Endothelial cell (in vitro differentiated cells): ENCODE measurements around the gene ACVR1B. TPM values are rescaled to one million over a fixed set of nuclear protein-coding genes. Genes with fewer than 3 reads are reported as not detected.
A peak's percentile ranks its signal among the peaks of the same experiment; 100 is the strongest.

Experiments used
- DNase-seq: peaks from one replicate; pipeline ENCODE4 v3.0.0; 2021; ENCODE audit warnings: low spot score
- H3K27ac Mint-ChIP-seq: one replicate; pipeline ENCODE4 v1.8.0; 2021; ENCODE audit warnings: mixed read lengths, inconsistent platforms; ENCODE audit not compliant: unreplicated experiment
- H3K27me3 Mint-ChIP-seq: one replicate; pipeline ENCODE4 v1.8.0; 2021; ENCODE audit warnings: mild to moderate bottlenecking, moderate library complexity, mixed read lengths, inconsistent platforms; ENCODE audit not compliant: unreplicated experiment
- H3K36me3 Mint-ChIP-seq: one replicate; pipeline ENCODE4 v1.8.0; 2021; ENCODE audit warnings: mild to moderate bottlenecking, low read depth, mixed read lengths, inconsistent platforms; ENCODE audit not compliant: unreplicated experiment
- H3K4me1 Mint-ChIP-seq: one replicate; pipeline ENCODE4 v1.8.0; 2021; ENCODE audit warnings: mild to moderate bottlenecking, mixed read lengths, inconsistent platforms; ENCODE audit not compliant: unreplicated experiment
- H3K4me3 Mint-ChIP-seq: one replicate; pipeline ENCODE4 v1.8.0; 2021; ENCODE audit warnings: mild to moderate bottlenecking, mixed read lengths, inconsistent platforms; ENCODE audit not compliant: unreplicated experiment
- H3K9me3 Mint-ChIP-seq: one replicate; pipeline ENCODE4 v1.8.0; 2021; ENCODE audit warnings: mixed read lengths, inconsistent platforms; ENCODE audit not compliant: unreplicated experiment
- CTCF ChIP-seq: fragments of 200-600 bp; sonication (generic); IDR thresholded peaks from one replicate; pipeline ENCODE4 v1.5.0; 2021; ENCODE audit warnings: antibody characterized with exemption; ENCODE audit not compliant: unreplicated experiment
- total RNA-seq: library from RNA; stranded (reverse); fragmentation: NEBNext Ultra II Directional; extraction: Animal tissue kit (Norgen Biotek cat#: 25700); gene quantifications from one replicate; pipeline ENCODE4 v1.2.1, GENCODE V29; 2021; ENCODE audit not compliant: unreplicated experiment

The ACVR1B gene
- total RNA-seq, 1 donor from 2014 or later, result 30.5 TPM

GRCh38 chr12:52027085-52027843 is 75.8 kb downstream of the ACVR1B start:
- Mint-ChIP-seq H3K36me3 (no peaks in the 10 kb centered on the region), H3K9me3 (no peaks in the 10 kb centered on the region), H3K4me1 (peaks cover 13% of the 10 kb centered on the region), H3K4me3 (no peak overlapping the region), H3K27ac (no peak overlapping the region), H3K27me3 (peaks cover 6% of the 10 kb centered on the region)
- DNase-seq, result no peak
- TF ChIP-seq CTCF, result no peak

- no peaks in the 10 kb centered on the region for H3K9me3 Mint-ChIP-seq
- no peak for TF ChIP-seq CTCF
- peaks cover 8% of the 10 kb centered on the region for H3K27me3 Mint-ChIP-seq
- DNase-seq, result no peak
- no peak overlapping the region for H3K4me3 Mint-ChIP-seq
- peaks cover 26% of the 10 kb centered on the region for H3K4me1 Mint-ChIP-seq
- no peak overlapping the region for H3K27ac Mint-ChIP-seq
- no peaks in the 10 kb centered on the region for H3K36me3 Mint-ChIP-seq
Observed at GRCh38 chr12:52029685-52030084, 78.2 kb downstream of the ACVR1B start.

- TF ChIP-seq CTCF, result no peak
- peaks cover 19% of the 10 kb centered on the region for H3K27me3 Mint-ChIP-seq
- H3K4me1 Mint-ChIP-seq, result peaks cover 20% of the 10 kb centered on the region
- H3K4me3 Mint-ChIP-seq, result peak overlapping the region; percentile 77
- no peaks in the 10 kb centered on the region for H3K36me3 Mint-ChIP-seq
- peak overlapping the region; percentile 55 for H3K27ac Mint-ChIP-seq
- no peaks in the 10 kb centered on the region for H3K9me3 Mint-ChIP-seq
- no peak for DNase-seq
Observed at GRCh38 chr12:52032446-52032803, 80.9 kb downstream of the ACVR1B start.

- H3K9me3 Mint-ChIP-seq, result no peaks in the 10 kb centered on the region
- no peak for TF ChIP-seq CTCF
- no peaks in the 10 kb centered on the region for H3K36me3 Mint-ChIP-seq
- peak overlapping the region; percentile 77 for H3K4me3 Mint-ChIP-seq
- peak; percentile 94 for DNase-seq
- H3K27me3 Mint-ChIP-seq, result peaks cover 21% of the 10 kb centered on the region
- peaks cover 20% of the 10 kb centered on the region for H3K4me1 Mint-ChIP-seq
- peak overlapping the region; percentile 72 for H3K27ac Mint-ChIP-seq
Observed at GRCh38 chr12:52032804-52033445, 81.4 kb downstream of the ACVR1B start.
